Gastroesophageal sphincter (tissue), 4 donors: ENCODE data around the gene PRKACG. TPM values are rescaled to one million over a fixed set of nuclear protein-coding genes. Genes with fewer than 3 reads are reported as not detected.

Source experiments
- ATAC-seq: fragments of 150-250 bp; one replicate; pipeline ENCODE4 v1.9.1; 2016; ENCODE audit warnings: mild to moderate bottlenecking, moderate library complexity
- H3K27ac ChIP-seq, 4 donors: fragments of 200-600 bp; sonication (generic) in 3 of 4; 1 replicate in 3 of 4; 2 replicates in 1 of 4; pipeline ENCODE4 v1.5.1; 2016 to 2019
- H3K27me3 ChIP-seq: fragments of 200-600 bp; sonication (generic); one replicate; pipeline ENCODE4 v1.5.1; 2019
- H3K36me3 ChIP-seq, 2 donors: fragments of 200-600 bp; sonication (generic); one replicate each; pipeline ENCODE4 v1.5.1; 2019; ENCODE audit warnings: control low read depth in 1 of 2
- H3K4me1 ChIP-seq, 3 donors: fragments of 200-600 bp; sonication (generic); 1 replicate in 2 of 3; 2 replicates in 1 of 3; pipeline ENCODE4 v1.5.1; 2016 to 2019; ENCODE audit warnings: control low read depth in 2 of 3
- H3K4me3 ChIP-seq, 2 donors: fragments of 200-600 bp; sonication (generic); one replicate each; pipeline ENCODE4 v1.5.1; 2019; ENCODE audit warnings: mild to moderate bottlenecking in 1 of 2, moderate library complexity in 1 of 2
- H3K9me3 ChIP-seq, 3 donors: fragments of 200-600 bp; sonication (generic); one replicate each; pipeline ENCODE4 v1.5.1; 2017 to 2019; ENCODE audit warnings: control low read depth in 2 of 3
- EP300 ChIP-seq: sonication (generic); formaldehyde crosslinking; IDR thresholded peaks from one replicate; pipeline ENCODE4 v1.6.1; 2017; ENCODE audit warnings: antibody characterized with exemption, mild to moderate bottlenecking
- POLR2A ChIP-seq, 2 donors: fragments of 450-650 bp; IDR thresholded peaks; one replicate each; pipeline ENCODE4 v1.6.1; 2017; ENCODE audit warnings: antibody characterized with exemption in 2 of 2, mild to moderate bottlenecking in 2 of 2, moderate library complexity in 1 of 2
- POLR2AphosphoS5 ChIP-seq: sonication (generic); formaldehyde crosslinking; IDR thresholded peaks from one replicate; pipeline ENCODE4 v1.6.1; 2017; ENCODE audit warnings: antibody characterized with exemption
- WGBS, 2 donors: methylation state at CpG; one replicate each; pipeline ENCODE4 v1.1.5; 2018; ENCODE audit warnings: low coverage in 1 of 2; 5-methylcytosine and 5-hydroxymethylcytosine counted together
- total RNA-seq, 4 donors: library from RNA; depleted of rRNA; stranded (reverse); fragments of >200 nt; gene quantifications; one replicate each; pipeline ENCODE4 v1.1.0, GENCODE V29; 2016
- TF ChIP-seq, protein P1 (sequence below), 4 experiments: fragments of 200-600 bp in 2 of 4; fragments of 450-650 bp in 2 of 4; sonication (generic) in 1 of 4; IDR thresholded peaks; one replicate each; pipeline ENCODE4 v1.5.1; 2017 to 2019; ENCODE audit warnings: antibody characterized with exemption in 4 of 4, mild to moderate bottlenecking in 2 of 4, moderate library complexity in 2 of 4

Gene PRKACG
- total RNA-seq, 4 donors from 2014 or later = not detected

DNA sequence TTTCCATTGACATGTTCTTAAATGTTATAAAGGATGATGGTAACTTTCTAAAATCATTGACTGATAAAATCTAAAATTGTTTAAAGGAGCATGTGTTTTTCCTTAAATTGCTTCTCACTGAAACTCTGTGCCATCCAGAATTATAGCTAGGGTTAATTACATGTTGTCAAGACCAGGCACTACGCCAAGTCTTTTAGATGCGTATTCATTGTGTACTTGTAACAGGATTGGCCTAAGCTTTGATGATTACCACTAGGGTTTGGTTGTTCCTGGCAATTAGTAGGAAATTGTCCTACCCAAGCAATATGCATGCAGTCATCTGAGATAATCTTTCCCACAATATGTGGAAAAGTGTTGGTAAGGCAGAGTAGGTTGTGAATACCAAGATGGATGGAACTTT, 43.8 kb downstream of the PRKACG start:
- TF ChIP-seq EP300 (no peak), POLR2AphosphoS5 (no peak), POLR2A (IDR thresholded peaks at IDR 0.05) (no peak)
- TF ChIP-seq, protein P1, sequence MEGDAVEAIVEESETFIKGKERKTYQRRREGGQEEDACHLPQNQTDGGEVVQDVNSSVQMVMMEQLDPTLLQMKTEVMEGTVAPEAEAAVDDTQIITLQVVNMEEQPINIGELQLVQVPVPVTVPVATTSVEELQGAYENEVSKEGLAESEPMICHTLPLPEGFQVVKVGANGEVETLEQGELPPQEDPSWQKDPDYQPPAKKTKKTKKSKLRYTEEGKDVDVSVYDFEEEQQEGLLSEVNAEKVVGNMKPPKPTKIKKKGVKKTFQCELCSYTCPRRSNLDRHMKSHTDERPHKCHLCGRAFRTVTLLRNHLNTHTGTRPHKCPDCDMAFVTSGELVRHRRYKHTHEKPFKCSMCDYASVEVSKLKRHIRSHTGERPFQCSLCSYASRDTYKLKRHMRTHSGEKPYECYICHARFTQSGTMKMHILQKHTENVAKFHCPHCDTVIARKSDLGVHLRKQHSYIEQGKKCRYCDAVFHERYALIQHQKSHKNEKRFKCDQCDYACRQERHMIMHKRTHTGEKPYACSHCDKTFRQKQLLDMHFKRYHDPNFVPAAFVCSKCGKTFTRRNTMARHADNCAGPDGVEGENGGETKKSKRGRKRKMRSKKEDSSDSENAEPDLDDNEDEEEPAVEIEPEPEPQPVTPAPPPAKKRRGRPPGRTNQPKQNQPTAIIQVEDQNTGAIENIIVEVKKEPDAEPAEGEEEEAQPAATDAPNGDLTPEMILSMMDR (IDR thresholded peaks at IDR 0.05) = no peak
- H3K27ac ChIP-seq = no peak overlapping the region
- 60 to 66% methylated on average over 2 of the region's 2 CpGs for WGBS, 2 donors
- no peaks in the 10 kb centered on the region for H3K9me3 ChIP-seq
- no peak overlapping the region for H3K4me3 ChIP-seq
- H3K4me1 ChIP-seq = peaks cover 0 to 1% (median 0%) of the 10 kb centered on the region in 3 donors
- no peaks in the 10 kb centered on the region for H3K36me3 ChIP-seq
- ATAC-seq = no peak
- H3K27me3 ChIP-seq = no peaks in the 10 kb centered on the region

DNA sequence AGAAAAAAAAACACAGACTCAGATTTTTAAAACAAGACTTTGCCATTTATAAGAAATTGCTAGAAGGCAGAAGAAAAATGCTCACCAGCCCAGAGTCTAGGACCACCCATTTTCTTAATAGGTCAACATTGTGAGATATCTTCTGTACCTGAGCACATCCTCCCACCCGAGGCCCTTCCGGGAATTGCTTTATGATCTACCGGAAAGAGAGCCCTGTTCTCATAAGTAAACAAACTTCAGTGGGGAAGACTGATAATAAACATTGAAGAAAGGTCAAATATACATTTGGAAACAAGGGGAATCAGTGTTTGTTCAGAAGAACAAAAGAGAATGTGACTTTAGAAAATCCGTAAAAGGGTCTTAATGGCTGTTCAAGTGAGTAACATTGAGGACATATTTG, 44.4 kb downstream of the PRKACG start:
- no peak overlapping the region for H3K27ac ChIP-seq
- 34 to 51% methylated on average over 4 of the region's 4 CpGs for WGBS, 2 donors
- no peak for ATAC-seq

DNA sequence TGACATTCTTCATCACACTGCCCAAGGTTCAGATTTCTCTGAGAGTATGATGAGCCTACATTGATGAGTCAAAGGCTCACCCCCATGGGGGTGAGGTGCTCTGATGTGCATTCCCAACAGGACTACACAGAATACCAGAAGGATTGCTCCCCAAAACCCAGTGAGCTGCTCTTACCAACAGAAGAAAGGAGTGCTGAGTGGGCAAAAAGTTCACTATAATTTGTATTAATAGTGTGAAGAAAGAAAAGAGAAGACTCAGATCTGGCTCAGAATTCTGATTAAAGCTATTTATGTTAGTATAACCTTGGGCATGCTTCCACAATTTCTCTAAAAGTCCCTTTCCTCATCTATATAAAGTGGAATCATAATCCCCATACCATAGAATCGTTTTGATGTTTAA, 46.1 kb downstream of the PRKACG start:
- ATAC-seq = no peak
- WGBS, 2 donors = 46 to 55% methylated on average over 1 of the region's 1 CpG
- Histone ChIP-seq H3K4me1 (no peaks in the 10 kb centered on the region), H3K4me3 (no peak overlapping the region), H3K36me3 (no peaks in the 10 kb centered on the region), H3K9me3 (no peaks in the 10 kb centered on the region), H3K27me3 (no peaks in the 10 kb centered on the region), H3K27ac (no peak overlapping the region)
- TF ChIP-seq EP300 = no peak
- TF ChIP-seq, protein P1 (IDR thresholded peaks at IDR 0.05) = no peak
- TF ChIP-seq POLR2AphosphoS5 = no peak
- TF ChIP-seq POLR2A (IDR thresholded peaks at IDR 0.05) = no peak

More for the DNA sequence above, 44.4 kb downstream of the PRKACG start:
- H3K36me3 ChIP-seq = no peaks in the 10 kb centered on the region
- H3K4me3 ChIP-seq = no peak overlapping the region
- TF ChIP-seq EP300 (no peak), POLR2AphosphoS5 (no peak), POLR2A (IDR thresholded peaks at IDR 0.05) (no peak)
- TF ChIP-seq, protein P1 (IDR thresholded peaks at IDR 0.05) = no peak
- no peaks in the 10 kb centered on the region for H3K9me3 ChIP-seq
- H3K27me3 ChIP-seq = no peaks in the 10 kb centered on the region
- no peaks in the 10 kb centered on the region for H3K4me1 ChIP-seq

DNA sequence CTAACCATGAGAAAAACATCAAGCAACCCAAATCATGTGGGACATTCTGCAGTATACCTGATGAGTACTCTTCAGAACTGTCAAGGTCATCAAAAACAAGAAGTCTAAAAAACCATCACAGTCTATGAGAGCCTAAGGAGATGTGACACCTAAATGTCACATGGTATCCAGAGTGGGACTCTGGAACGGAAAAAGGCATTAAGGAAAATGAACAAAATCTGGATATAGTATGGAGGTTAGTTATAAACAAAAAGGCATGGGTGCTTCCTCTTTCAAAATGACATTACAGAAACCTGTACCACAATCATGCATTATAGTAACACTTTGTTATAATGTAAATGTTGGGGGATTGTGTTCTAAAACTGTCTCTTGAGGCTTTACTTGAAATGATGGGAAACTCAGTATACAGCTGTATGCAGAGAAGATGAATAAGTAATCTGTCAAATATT, 47.4 kb downstream of the PRKACG start:
- H3K4me1 ChIP-seq = no peaks in the 10 kb centered on the region
- H3K9me3 ChIP-seq = no peaks in the 10 kb centered on the region
- no peak overlapping the region for H3K4me3 ChIP-seq
- no peaks in the 10 kb centered on the region for H3K27me3 ChIP-seq
- no peak for TF ChIP-seq POLR2AphosphoS5
- H3K36me3 ChIP-seq = no peaks in the 10 kb centered on the region
- ATAC-seq = no peak
- H3K27ac ChIP-seq = no peak overlapping the region
- 78 to 90% methylated on average over 1 of the region's 1 CpG for WGBS, 2 donors

DNA sequence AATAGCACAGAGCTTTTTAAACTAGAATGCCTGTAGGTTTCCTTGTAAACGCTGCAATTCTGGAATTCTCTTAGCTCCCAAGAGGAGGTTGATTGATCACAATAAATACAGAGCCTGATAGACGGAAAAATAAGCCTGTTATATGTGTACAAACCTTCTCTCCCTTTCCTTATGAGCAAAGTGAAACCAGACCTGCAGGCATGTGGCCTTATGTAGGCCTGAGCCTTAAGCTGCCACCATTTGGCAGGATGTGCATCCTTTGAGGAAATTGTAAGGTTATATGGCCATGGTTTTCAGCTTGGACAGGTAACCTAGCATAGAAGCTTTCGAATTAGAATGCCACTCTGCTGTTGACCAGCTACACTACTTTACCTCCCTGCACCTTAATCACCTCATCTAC, 49.1 kb downstream of the PRKACG start:
- Histone ChIP-seq H3K4me3 (no peak overlapping the region), H3K27me3 (no peaks in the 10 kb centered on the region), H3K9me3 (no peaks in the 10 kb centered on the region), H3K36me3 (no peaks in the 10 kb centered on the region), H3K4me1 (no peaks in the 10 kb centered on the region), H3K27ac (no peak overlapping the region)
- TF ChIP-seq EP300 = no peak
- TF ChIP-seq, protein P1 (IDR thresholded peaks at IDR 0.05) = no peak
- no peak for TF ChIP-seq POLR2AphosphoS5
- TF ChIP-seq POLR2A (IDR thresholded peaks at IDR 0.05) = no peak
- WGBS, 2 donors = 66 to 86% methylated on average over 2 to 3 of the region's 3 CpGs
- ATAC-seq = peak; percentile 34
